ENCODE results near the gene ME3.
"Not testable (repeated sequence)": the region's sequence is repeated elsewhere in the genome, so short reads cannot be mapped to it uniquely, and the experiment has no call there.

The ME3 gene

DNA sequence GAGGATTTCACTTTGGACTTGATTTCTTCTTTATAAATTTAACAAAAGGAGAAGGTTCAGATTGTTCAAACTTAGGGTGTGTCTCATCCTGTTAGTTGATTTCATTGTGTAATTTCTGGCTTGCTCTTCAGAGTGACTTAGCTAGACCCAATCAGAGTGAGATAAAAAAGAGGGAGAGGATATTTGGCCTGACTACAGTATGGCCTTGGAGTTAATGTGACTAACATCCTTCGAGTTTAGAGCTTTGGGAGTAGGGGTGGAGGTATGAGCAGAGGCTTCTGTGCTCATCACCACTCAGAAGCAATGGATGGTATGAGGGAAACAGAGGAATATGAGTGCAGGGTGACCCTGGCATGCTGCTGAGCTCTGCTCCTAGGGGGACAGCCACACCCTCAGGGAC lies 114.2 kb downstream of the ME3 start:
- no peaks in the 10 kb centered on the region for H3K36me3 Mint-ChIP-seq (ENCODE audit: insufficient read depth)
- no peaks in the 10 kb centered on the region for H3K4me1 Mint-ChIP-seq (ENCODE audit: low read depth in 2 of 2)
- ATAC-seq (replicated peaks) (no peak), DNase-seq (no peak)
- peaks cover 0 to under 1% of the 10 kb centered on the region in 2 donors for H3K9me3 Mint-ChIP-seq
- no peak overlapping the region for H3K4me3 Mint-ChIP-seq
- H3K27me3 Mint-ChIP-seq: no peaks in the 10 kb centered on the region
- H3K27ac Mint-ChIP-seq: no peak overlapping the region

GRCh38 chr11:86555866-86556265 lies 116.5 kb downstream of the ME3 start:
- ATAC-seq (replicated peaks): no peak
- Mint-ChIP-seq H3K4me1 (ENCODE audit: low read depth in 2 of 2) (peaks cover 4 to 6% of the 10 kb centered on the region in 2 donors), H3K4me3 (no peak overlapping the region), H3K27ac (no peak overlapping the region), H3K9me3 (no peaks in the 10 kb centered on the region), H3K36me3 (ENCODE audit: insufficient read depth) (no peaks in the 10 kb centered on the region), H3K27me3 (no peaks in the 10 kb centered on the region)
- DNase-seq: no peak

DNA sequence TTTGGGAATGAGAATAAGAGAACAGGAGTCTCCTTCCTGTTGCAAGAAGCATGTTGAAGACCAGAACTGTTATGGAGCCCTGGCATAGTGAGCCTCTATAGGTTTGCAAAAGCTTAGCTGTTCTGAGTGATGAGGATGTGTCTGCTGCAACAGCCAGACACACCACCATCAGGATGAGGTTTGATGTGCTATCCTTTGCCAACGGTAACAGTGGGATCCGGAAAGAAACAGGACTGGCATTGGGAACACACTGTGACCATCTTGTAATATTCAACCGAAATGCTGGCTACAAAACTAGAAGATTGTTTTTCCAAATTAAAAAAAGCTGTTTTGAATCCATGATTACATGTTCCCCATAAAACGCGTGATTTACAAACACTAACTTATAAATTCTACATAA lies 117.0 kb downstream of the ME3 start:
- no peaks in the 10 kb centered on the region for H3K9me3 Mint-ChIP-seq
- no peaks in the 10 kb centered on the region for H3K36me3 Mint-ChIP-seq (ENCODE audit: insufficient read depth)
- DNase-seq (no peak), ATAC-seq (replicated peaks) (no peak)
- H3K4me1 Mint-ChIP-seq (ENCODE audit: low read depth in 2 of 2): peaks cover 4 to 6% of the 10 kb centered on the region in 2 donors
- no peak overlapping the region for H3K27ac Mint-ChIP-seq
- no peaks in the 10 kb centered on the region for H3K27me3 Mint-ChIP-seq
- no peak overlapping the region for H3K4me3 Mint-ChIP-seq

- Mint-ChIP-seq H3K4me3 (no peak overlapping the region), H3K27me3 (no peaks in the 10 kb centered on the region), H3K9me3 (no peaks in the 10 kb centered on the region), H3K4me1 (ENCODE audit: low read depth in 2 of 2) (peaks cover 4 to 6% of the 10 kb centered on the region in 2 donors), H3K27ac (no peak overlapping the region), H3K36me3 (ENCODE audit: insufficient read depth) (no peaks in the 10 kb centered on the region)
- no peak for ATAC-seq (replicated peaks)
- no peak for DNase-seq
These were observed 119.2 kb downstream of the ME3 start for GRCh38 chr11:86553265-86553664.

DNA sequence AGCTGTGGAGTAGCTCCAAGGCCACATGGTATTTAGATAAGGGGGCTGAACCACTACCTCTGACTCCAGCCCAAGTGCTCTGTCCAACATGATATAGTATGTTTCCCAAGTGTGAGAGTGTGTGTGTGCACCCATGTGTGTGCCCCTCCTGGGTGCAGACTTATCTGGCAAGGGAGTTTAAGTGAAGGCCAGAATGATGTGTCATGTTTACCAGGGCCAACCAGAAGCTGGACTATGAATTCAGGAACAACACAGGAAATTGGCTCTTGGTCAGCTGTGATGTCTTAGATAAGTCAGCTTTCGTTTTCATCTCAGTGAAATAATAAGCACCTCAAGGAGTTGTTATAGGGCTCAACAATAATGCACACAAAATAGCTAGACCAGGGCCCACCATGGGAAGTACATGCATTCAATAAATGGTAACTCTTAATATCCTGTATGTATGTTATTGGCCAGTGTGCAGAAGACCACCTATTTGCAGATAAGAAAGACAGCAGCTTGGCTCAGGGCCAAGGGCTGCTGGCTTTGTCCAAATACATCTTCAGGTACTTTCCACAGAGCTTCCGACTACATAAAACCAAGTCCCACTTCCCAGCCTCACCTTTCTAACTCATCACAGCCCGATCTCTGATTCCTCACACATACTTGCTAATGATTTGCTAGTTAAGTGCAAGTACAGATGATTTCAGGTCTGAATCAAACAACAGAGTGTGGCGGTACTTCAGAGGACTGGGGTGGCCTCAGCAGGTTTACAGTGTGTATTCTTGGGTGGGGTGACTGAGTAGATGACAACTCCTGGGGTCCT lies 120.9 kb downstream of the ME3 start:
- no peaks in the 10 kb centered on the region for H3K27me3 Mint-ChIP-seq
- H3K27ac Mint-ChIP-seq: no peak overlapping the region
- no peak overlapping the region for H3K4me3 Mint-ChIP-seq
- ATAC-seq (replicated peaks) (no peak), DNase-seq (no peak)
- H3K36me3 Mint-ChIP-seq (ENCODE audit: insufficient read depth): no peaks in the 10 kb centered on the region
- H3K4me1 Mint-ChIP-seq (ENCODE audit: low read depth in 2 of 2): peaks cover 4 to 6% of the 10 kb centered on the region in 2 donors
- H3K9me3 Mint-ChIP-seq: no peaks in the 10 kb centered on the region

DNA sequence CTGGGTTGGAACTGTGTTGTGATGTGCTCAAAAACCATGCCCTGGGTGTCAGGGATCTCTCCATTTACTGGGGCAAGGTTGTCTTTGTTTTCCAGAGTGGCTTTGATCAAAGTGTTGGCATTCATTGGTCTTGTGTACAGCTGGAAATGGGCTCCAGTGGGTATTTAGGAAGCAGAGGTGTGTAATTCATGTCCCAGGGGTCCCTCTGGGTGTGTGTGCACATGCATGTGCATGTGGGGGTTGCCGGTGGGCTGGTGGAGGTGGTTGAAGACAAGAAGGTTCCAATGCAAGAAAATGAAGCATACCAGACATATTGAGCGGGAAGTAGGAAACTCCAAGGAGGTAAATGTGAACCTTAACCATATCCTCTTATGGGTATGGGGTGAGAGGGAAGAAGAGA lies 121.7 kb downstream of the ME3 start:
- Mint-ChIP-seq H3K4me3 (no peak overlapping the region), H3K4me1 (ENCODE audit: low read depth in 2 of 2) (peaks cover 4 to 6% of the 10 kb centered on the region in 2 donors), H3K36me3 (ENCODE audit: insufficient read depth) (no peaks in the 10 kb centered on the region), H3K9me3 (no peaks in the 10 kb centered on the region), H3K27ac (no peak overlapping the region), H3K27me3 (no peaks in the 10 kb centered on the region)
- DNase-seq: no peak
- no peak for ATAC-seq (replicated peaks)

GRCh38 chr11:86548271-86548917 lies 124.0 kb downstream of the ME3 start:
- Mint-ChIP-seq H3K4me3 (no peak overlapping the region), H3K4me1 (ENCODE audit: low read depth in 2 of 2) (peaks cover 4 to 6% of the 10 kb centered on the region in 2 donors), H3K27me3 (no peaks in the 10 kb centered on the region), H3K36me3 (ENCODE audit: insufficient read depth) (no peaks in the 10 kb centered on the region), H3K9me3 (no peaks in the 10 kb centered on the region), H3K27ac (no peak overlapping the region)
- DNase-seq (no peak), ATAC-seq (replicated peaks) (no peak)

DNA sequence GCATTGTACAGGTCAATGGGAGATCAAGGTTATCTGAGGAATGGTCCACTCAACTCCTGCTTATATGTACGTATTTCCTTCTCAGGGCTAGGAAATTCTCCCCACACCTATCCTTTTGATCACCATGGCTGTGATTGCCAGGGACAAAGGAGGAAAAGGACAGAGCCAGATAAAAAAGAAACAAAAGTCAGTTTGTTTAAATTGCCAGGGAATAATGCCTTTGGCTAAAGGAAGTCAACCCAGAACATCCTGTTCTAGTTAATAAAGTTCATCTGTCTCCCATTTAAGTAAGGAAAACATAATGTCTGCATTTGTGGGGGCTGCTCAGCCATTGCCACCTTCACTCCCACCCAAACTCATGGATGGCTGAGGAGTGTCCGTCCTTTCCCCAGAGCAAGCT lies 124.7 kb downstream of the ME3 start:
- Mint-ChIP-seq H3K4me1 (ENCODE audit: low read depth in 2 of 2) (peaks cover 4 to 6% of the 10 kb centered on the region in 2 donors), H3K4me3 (no peak overlapping the region), H3K27ac (no peak overlapping the region), H3K36me3 (ENCODE audit: insufficient read depth) (no peaks in the 10 kb centered on the region), H3K27me3 (no peaks in the 10 kb centered on the region), H3K9me3 (peaks cover 0 to 1% of the 10 kb centered on the region in 2 donors)
- ATAC-seq (replicated peaks) (no peak), DNase-seq (no peak)

GRCh38 chr11:86541299-86541698 lies 131.1 kb downstream of the ME3 start:
- not testable (repeated sequence) for H3K36me3 Mint-ChIP-seq (ENCODE audit: insufficient read depth); H3K9me3 Mint-ChIP-seq; H3K27me3 Mint-ChIP-seq; DNase-seq; H3K4me1 Mint-ChIP-seq (ENCODE audit: low read depth in 2 of 2); H3K27ac Mint-ChIP-seq; ATAC-seq (replicated peaks)
- peak overlapping the region in 1 of 2 donors; percentile 17 for H3K4me3 Mint-ChIP-seq

GRCh38 chr11:86538223-86538548 lies 134.2 kb downstream of the ME3 start:
- Mint-ChIP-seq H3K27me3 (no peaks in the 10 kb centered on the region), H3K9me3 (peaks cover 0 to under 1% of the 10 kb centered on the region in 2 donors), H3K36me3 (ENCODE audit: insufficient read depth) (no peaks in the 10 kb centered on the region), H3K27ac (no peak overlapping the region), H3K4me1 (ENCODE audit: low read depth in 2 of 2) (peaks cover 1 to 6% of the 10 kb centered on the region in 2 donors), H3K4me3 (no peak overlapping the region)
- ATAC-seq (replicated peaks) (no peak), DNase-seq (no peak)

DNA sequence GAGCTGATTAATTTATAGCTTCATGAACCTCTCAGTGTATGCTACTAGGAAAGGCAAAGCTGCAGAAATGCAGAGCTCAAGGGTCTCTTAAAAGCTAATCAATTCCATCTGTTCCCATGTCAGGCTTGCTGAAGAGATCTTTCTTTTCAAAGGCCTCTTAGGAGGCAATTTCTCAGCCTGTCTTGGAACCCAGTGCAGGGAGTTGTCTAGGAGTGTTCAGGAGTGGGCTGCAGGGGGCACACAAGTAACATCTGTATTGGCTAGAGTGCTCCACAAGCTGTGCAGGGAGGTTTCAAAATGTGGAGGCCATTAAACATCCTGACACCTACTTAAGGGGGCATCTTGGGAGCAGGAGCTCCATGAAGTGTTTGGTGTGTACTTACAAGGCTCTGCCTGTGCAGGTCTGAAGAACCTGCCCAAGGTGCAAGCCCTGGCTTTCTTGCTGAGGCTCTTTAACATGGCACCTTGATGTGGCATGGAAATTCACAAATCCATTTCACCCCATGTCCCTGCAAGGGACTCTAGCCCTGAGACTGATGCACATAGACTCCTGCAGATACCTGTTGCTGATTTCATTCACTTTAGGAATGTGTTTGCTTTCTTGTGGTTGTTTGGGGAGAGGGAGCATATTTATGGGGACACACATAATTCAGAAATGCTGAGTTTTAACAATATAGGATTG lies 134.7 kb downstream of the ME3 start:
- DNase-seq: no peak
- H3K27ac Mint-ChIP-seq: no peak overlapping the region
- no peaks in the 10 kb centered on the region for H3K36me3 Mint-ChIP-seq (ENCODE audit: insufficient read depth)
- H3K27me3 Mint-ChIP-seq: no peaks in the 10 kb centered on the region
- H3K4me3 Mint-ChIP-seq: no peak overlapping the region
- no peak for ATAC-seq (replicated peaks)
- no peaks in the 10 kb centered on the region for H3K9me3 Mint-ChIP-seq
- peaks cover 1 to 6% of the 10 kb centered on the region in 2 donors for H3K4me1 Mint-ChIP-seq (ENCODE audit: low read depth in 2 of 2)

GRCh38 chr11:86535773-86536172 lies 136.6 kb downstream of the ME3 start:
- Mint-ChIP-seq H3K9me3 (no peaks in the 10 kb centered on the region), H3K27me3 (no peaks in the 10 kb centered on the region), H3K36me3 (ENCODE audit: insufficient read depth) (no peaks in the 10 kb centered on the region), H3K27ac (no peak overlapping the region), H3K4me1 (ENCODE audit: low read depth in 2 of 2) (no peaks in the 10 kb centered on the region), H3K4me3 (no peak overlapping the region)
- ATAC-seq (replicated peaks) (no peak), DNase-seq (no peak)

DNA sequence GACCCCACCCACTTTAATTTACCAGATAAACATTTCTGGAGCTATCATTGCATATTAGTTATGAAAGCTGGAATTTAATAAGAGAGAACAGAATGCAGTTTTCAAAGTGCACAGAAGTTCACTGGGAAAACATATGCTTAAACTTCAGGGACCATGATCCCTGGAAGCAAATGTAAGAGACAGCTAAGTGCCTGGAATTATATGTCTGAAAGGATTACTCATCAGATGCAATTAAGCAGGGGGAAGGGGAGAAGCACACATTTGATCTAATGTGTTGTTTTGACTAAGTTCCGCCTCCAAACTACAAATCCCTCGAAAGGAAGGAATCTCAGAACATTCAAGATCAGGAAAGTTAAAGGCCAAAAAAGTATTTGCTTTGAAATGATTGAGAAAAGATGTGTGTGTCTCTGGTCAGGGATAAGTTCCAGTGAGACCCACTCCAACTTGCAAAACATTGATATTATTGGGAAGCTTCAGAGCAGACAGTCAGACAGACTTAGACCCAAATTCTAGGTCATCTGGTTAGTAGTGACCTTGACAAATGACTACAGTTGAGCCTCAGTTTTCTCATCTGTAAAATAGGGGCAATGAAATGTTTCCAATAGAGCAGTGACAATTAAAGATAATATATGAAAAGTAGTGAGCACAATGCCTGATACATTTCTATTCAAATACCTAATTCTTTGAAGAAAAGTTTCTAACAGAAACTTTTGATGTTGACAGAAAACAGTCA lies 147.6 kb downstream of the ME3 start:
- peaks cover 0 to 2% of the 10 kb centered on the region in 2 donors for H3K9me3 Mint-ChIP-seq
- DNase-seq (no peak), ATAC-seq (replicated peaks) (no peak)
- no peaks in the 10 kb centered on the region for H3K36me3 Mint-ChIP-seq (ENCODE audit: insufficient read depth)
- peaks cover 12 to 30% of the 10 kb centered on the region in 2 donors for H3K27me3 Mint-ChIP-seq
- H3K27ac Mint-ChIP-seq: no peak overlapping the region
- H3K4me3 Mint-ChIP-seq: no peak overlapping the region
- H3K4me1 Mint-ChIP-seq (ENCODE audit: low read depth in 2 of 2): no peaks in the 10 kb centered on the region
